HepG2 (cell line): ENCODE data around the gene MOV10L1. TPM values are rescaled to one million over a fixed set of nuclear protein-coding genes. Genes with fewer than 3 reads are reported as not detected.

Experiments used
- ATAC-seq: fragments of 200-7000 bp; cut with Tn5 transposase; 3 replicates; pipeline ENCODE4 v1.9.1; 2020; ENCODE audit warnings: mild to moderate bottlenecking, moderate library complexity
- BruUV-seq: library from RNA; stranded (reverse); fragments of 400-500 nt; replicated peaks from 2 replicates; lab custom pipeline; 2021; lab: Mats Ljungman, UMichigan
- CTCF ChIA-PET: fragments of 300-600 bp; formaldehyde crosslinking; extraction: SDS; loops from one replicate; lab custom pipeline; 2021; ENCODE audit warnings: low total read pairs, inconsistent platforms, low intra/inter-chr PET ratio; lab: Yijun Ruan, JAX
- POLR2A ChIA-PET: fragments of 350-600 bp; sonication (Branson Sonifier 250); formaldehyde crosslinking; loops from one replicate; lab custom pipeline; 2020; ENCODE audit warnings: antibody characterized with exemption, inconsistent platforms; lab: Yijun Ruan, JAX
- DNase-seq: peaks from one replicate; pipeline ENCODE4 v3.0.0-alpha.2; 2015; ENCODE audit warnings: low spot score
- FAIRE-seq: peaks from 3 replicates; lab custom pipeline; 2011; peaks lifted over from hg19 to GRCh38; lab: Jason Lieb, UNC
- H2AFZ ChIP-seq: one replicate; pipeline ENCODE4 v1.6.1; 2011; ENCODE audit warnings: low read length, inconsistent platforms
- H3K27ac ChIP-seq: fragments of 300-600 bp; 3 replicates; pipeline ENCODE4 v1.8.0; 2011; ENCODE audit warnings: mixed run types, mild to moderate bottlenecking, mixed read lengths, low read length, inconsistent platforms; ENCODE audit not compliant: insufficient read depth; ENCODE audit errors: extremely low read length
- H3K27me3 ChIP-seq, 2 experiments: fragments of 200-600 bp in 1 of 2; 2 replicates in 1 of 2; 3 replicates in 1 of 2; pipeline versions ENCODE4 v1.6.0 to v1.8.0; 2011; ENCODE audit warnings: low read length in 2 of 2, mild to moderate bottlenecking in 2 of 2, moderate library complexity in 2 of 2, inconsistent platforms in 1 of 2; ENCODE audit not compliant: insufficient read depth in 2 of 2, control insufficient read depth in 1 of 2
- H3K36me3 ChIP-seq, 2 experiments: fragments of 200-600 bp in 1 of 2; replicated peaks in 1 of 2; 2 replicates in 1 of 2; 3 replicates in 1 of 2; pipeline versions ENCODE4 v1.5.1 to v1.8.0; 2011; ENCODE audit warnings: low read length in 2 of 2, inconsistent platforms in 1 of 2; ENCODE audit not compliant: insufficient read depth in 2 of 2, control insufficient read depth in 1 of 2
- H3K4me1 ChIP-seq: 2 replicates; pipeline ENCODE4 v1.5.1; 2012; ENCODE audit warnings: low read length, inconsistent platforms; ENCODE audit not compliant: insufficient read depth
- H3K4me2 ChIP-seq: 2 replicates; pipeline ENCODE4 v1.6.0; 2011; ENCODE audit warnings: low read depth, low read length, inconsistent platforms
- H3K4me3 ChIP-seq, 3 experiments: fragments of 200-600 bp in 1 of 3; sonication (generic), shearing (Covaris generic) in 1 of 3; replicated peaks in 1 of 3; 2 replicates each; pipeline ENCODE4 v1.5.1; 2011 to 2016; ENCODE audit warnings: low read length in 3 of 3, inconsistent platforms in 2 of 3, low read depth in 2 of 3, mild to moderate bottlenecking in 2 of 3, control low read depth in 1 of 3, mixed read lengths in 1 of 3; ENCODE audit not compliant: insufficient read depth in 1 of 3
- H3K79me2 ChIP-seq: one replicate; pipeline ENCODE4 v1.6.1; 2011; ENCODE audit warnings: low read length, inconsistent platforms; ENCODE audit not compliant: insufficient read depth
- H3K9ac ChIP-seq: 2 replicates; pipeline ENCODE4 v1.6.0; 2011; ENCODE audit warnings: mild to moderate bottlenecking, low read depth, low read length, inconsistent platforms; ENCODE audit not compliant: insufficient read depth
- H3K9me3 ChIP-seq: 2 replicates; pipeline ENCODE4 v1.5.1; 2012; ENCODE audit warnings: mild to moderate bottlenecking, low read length
- H4K20me1 ChIP-seq: 2 replicates; pipeline ENCODE4 v1.6.0; 2011; ENCODE audit warnings: inconsistent platforms, mild to moderate bottlenecking, low read length, moderate library complexity; ENCODE audit not compliant: insufficient read depth
- E2F2 ChIP-seq: sonication (generic); formaldehyde crosslinking; IDR thresholded peaks from 2 replicates; pipeline ENCODE4 v1.4.0; 2020; ENCODE audit warnings: missing genetic modification reagents, borderline replicate concordance
- HOXA9 ChIP-seq: sonication (generic); formaldehyde crosslinking; IDR thresholded peaks from 2 replicates; pipeline ENCODE4 v1.8.1; 2022; ENCODE audit warnings: missing genetic modification reagents, mild to moderate bottlenecking, moderate library complexity, borderline replicate concordance
- KAT2B ChIP-seq: fragments of 150-350 bp; IDR thresholded peaks from 2 replicates; pipeline ENCODE4 v1.6.1; 2014; ENCODE audit warnings: low read depth, low read length, borderline replicate concordance
- MAFG ChIP-seq: sonication (generic); formaldehyde crosslinking; IDR thresholded peaks from 2 replicates; pipeline ENCODE4 v1.5.1; 2020; ENCODE audit warnings: mild to moderate bottlenecking, missing genetic modification reagents
- NRL ChIP-seq: sonication (generic); formaldehyde crosslinking; IDR thresholded peaks from 2 replicates; pipeline ENCODE4 v1.5.0; 2020; ENCODE audit warnings: missing genetic modification reagents, mild to moderate bottlenecking, moderate library complexity, borderline replicate concordance
- SYNCRIP ChIP-seq: fragments of 200-400 bp; formaldehyde crosslinking; IDR thresholded peaks from 2 replicates; pipeline ENCODE4 v1.6.1; 2018; ENCODE audit warnings: mild to moderate bottlenecking, low read depth, low read length; ENCODE audit not compliant: insufficient read depth
- ZNF749 ChIP-seq: sonication (generic); formaldehyde crosslinking; IDR thresholded peaks from 2 replicates; pipeline ENCODE4 v1.8.0; 2022; ENCODE audit warnings: mild to moderate bottlenecking, missing genetic modification reagents, moderate library complexity, borderline replicate concordance
- ZNF841 ChIP-seq: sonication (generic); formaldehyde crosslinking; IDR thresholded peaks from 2 replicates; pipeline ENCODE4 v1.8.1; 2023; ENCODE audit warnings: missing genetic modification reagents, borderline replicate concordance
- ZSCAN25 ChIP-seq: sonication (generic); formaldehyde crosslinking; IDR thresholded peaks from 2 replicates; pipeline ENCODE4 v1.8.0; 2022; ENCODE audit warnings: mild to moderate bottlenecking, missing genetic modification reagents
- WGBS: methylation state at CpG from one replicate; pipeline ENCODE4 v1.1.6; 2017; ENCODE audit warnings: low lambda C conversion rate; 5-methylcytosine and 5-hydroxymethylcytosine counted together
- in situ Hi-C: cut with HindIII; loops from 2 replicates; pipeline ENCODE4 v1.10.0; 2017; ENCODE audit warnings: low pct_unique_long_range_greater_than_20kb; ENCODE audit not compliant: extremely low pct_ligation_motif_present
- intact Hi-C: fragments of 100-400 bp; cut with micrococcal nuclease; formaldehyde crosslinking; loops from one replicate; pipeline ENCODE4 v1.10.0; 2022; ENCODE audit not compliant: unreplicated experiment
- polyA plus RNA-seq, 8 experiments: library from polyadenylated mRNA; depleted of rRNA in 3 of 8; stranded (reverse) in 7 of 8; unstranded in 1 of 8; fragments of >200 nt; fragmentation: Illumina TruSeq in 4 of 8; extraction: Trizol in 4 of 8; gene quantifications; 2 replicates each; pipeline versions ENCODE4 v1.2.1 to v1.2.3, GENCODE V29; 2011 to 2016; ENCODE audit warnings: low read depth in 4 of 8, missing spikeins in 1 of 8, mixed read lengths in 1 of 8; ENCODE audit not compliant: insufficient read depth in 1 of 8
- total RNA-seq, 5 experiments: library from RNA; depleted of rRNA; stranded (reverse); fragments of >200 nt; fragmentation: Illumina TruSeq; extraction: Trizol; gene quantifications; 2 replicates each; pipeline ENCODE4 v1.2.3, GENCODE V29; 2016; ENCODE audit warnings: low read depth in 1 of 5
- TF ChIP-seq, protein P1 (sequence below), 2 experiments: sonication (generic) in 1 of 2; formaldehyde crosslinking in 1 of 2; IDR thresholded peaks; 2 replicates each; pipeline versions ENCODE4 v1.4.0 to v1.6.1; 2016 to 2020; ENCODE audit warnings: borderline replicate concordance in 1 of 2, low read depth in 1 of 2, mild to moderate bottlenecking in 1 of 2, missing genetic modification reagents in 1 of 2

MOV10L1 gene
- total and polyA plus RNA-seq, 2 of the 13 experiments (the other 11 are each of a cell fraction or from before 2014, with no cell fraction given) = 0.11 to 0.12 TPM

DNA sequence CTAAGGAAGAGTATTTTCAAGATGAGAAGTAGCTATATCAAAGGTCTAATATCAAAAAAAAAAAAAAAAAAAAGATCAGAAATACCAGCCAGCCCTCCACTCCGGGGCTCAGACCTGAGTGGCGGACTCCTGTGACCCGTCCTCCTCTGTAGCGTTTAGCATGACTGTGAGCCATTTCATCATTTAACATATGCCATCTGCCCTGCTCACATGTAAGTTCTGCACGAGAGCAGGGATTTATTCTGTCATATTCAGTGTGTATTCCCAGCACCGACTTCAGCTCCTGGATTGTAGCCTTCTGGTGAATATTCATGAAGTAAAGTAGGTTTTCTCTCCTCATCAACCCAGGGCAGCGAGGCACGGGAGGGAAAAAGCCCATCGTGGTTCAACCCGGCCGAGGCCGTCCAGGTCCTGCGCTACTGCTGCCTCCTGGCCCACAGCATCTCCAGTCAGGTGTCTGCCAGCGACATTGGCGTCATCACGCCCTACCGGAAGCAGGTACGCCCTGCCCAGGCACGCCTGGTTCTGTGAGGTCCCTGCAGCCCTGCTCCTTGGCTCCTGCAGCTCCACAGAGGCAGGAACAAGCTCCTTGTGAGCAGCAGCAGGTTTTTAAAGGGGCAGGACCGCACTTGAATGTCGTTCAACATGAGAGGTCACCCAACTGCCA, 68.0 kb downstream of the MOV10L1 start:
- Histone ChIP-seq H3K9me3 (no peaks in the 10 kb centered on the region), H3K4me1 (no peaks in the 10 kb centered on the region), H3K4me3 (no peak overlapping the region), H4K20me1 (no peaks in the 10 kb centered on the region), H3K9ac (no peak overlapping the region), H3K79me2 (no peaks in the 10 kb centered on the region), H2AFZ (no peak overlapping the region), H3K27ac (no peak overlapping the region), H3K36me3 (no peaks in the 10 kb centered on the region), H3K27me3 (peaks cover 1 to 45% of the 10 kb centered on the region in 2 experiments; a peak in 4 of 5 replicates), H3K4me2 (no peak overlapping the region)
- CTCF ChIA-PET = no interaction called here
- FAIRE-seq (no peak), ATAC-seq (no peak), DNase-seq (no peak)
- POLR2A ChIA-PET = no interaction called here
- WGBS = 43% methylated on average over 16 of the region's 21 CpGs
- intact Hi-C loops (no loop called here), in situ Hi-C loops (no loop called here)
- TF ChIP-seq ZSCAN25 (CRISPR knock-in tag) (no peak), ZNF749 (CRISPR knock-in tag) (no peak)
- no TSS peak for BruUV-seq

DNA sequence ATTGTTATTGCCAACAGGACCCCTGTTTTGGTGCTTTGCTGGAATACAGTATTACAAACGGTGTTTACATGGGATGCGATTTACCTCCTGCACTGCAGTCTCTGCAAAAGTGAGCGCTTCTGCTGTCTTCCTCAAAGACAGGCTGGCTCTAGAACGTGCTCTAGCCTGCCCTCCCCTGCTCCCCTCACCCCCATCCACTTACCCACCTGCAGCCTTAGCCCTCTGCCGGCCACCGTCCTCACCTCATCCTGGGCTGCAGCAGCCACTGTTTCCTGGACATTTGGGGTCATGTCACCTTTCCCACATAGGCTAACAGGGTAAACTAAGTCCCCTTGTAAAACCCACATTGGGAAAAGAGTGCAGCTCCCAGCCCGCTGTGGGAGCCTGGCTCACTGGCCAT, 71.1 kb downstream of the MOV10L1 start:
- Histone ChIP-seq H3K4me1 (no peaks in the 10 kb centered on the region), H3K4me3 (no peak overlapping the region), H4K20me1 (no peaks in the 10 kb centered on the region), H3K9me3 (no peaks in the 10 kb centered on the region), H3K9ac (no peak overlapping the region), H3K79me2 (no peaks in the 10 kb centered on the region), H3K27me3 (peaks cover 1 to 40% of the 10 kb centered on the region in 2 experiments; a peak in 4 of 5 replicates), H3K27ac (no peak overlapping the region), H3K36me3 (no peaks in the 10 kb centered on the region), H3K4me2 (no peak overlapping the region), H2AFZ (no peak overlapping the region)
- ChIA-PET POLR2A (no interaction called here), CTCF (no interaction called here)
- DNase-seq (no peak), ATAC-seq (peak; percentile 78), FAIRE-seq (no peak)
- WGBS = 53% methylated on average over 5 of the region's 7 CpGs
- BruUV-seq = no TSS peak
- intact Hi-C loops = no loop called here
- in situ Hi-C loops = no loop called here
- TF ChIP-seq MAFG (CRISPR knock-in tag) = no peak
- TF ChIP-seq, protein P1, sequence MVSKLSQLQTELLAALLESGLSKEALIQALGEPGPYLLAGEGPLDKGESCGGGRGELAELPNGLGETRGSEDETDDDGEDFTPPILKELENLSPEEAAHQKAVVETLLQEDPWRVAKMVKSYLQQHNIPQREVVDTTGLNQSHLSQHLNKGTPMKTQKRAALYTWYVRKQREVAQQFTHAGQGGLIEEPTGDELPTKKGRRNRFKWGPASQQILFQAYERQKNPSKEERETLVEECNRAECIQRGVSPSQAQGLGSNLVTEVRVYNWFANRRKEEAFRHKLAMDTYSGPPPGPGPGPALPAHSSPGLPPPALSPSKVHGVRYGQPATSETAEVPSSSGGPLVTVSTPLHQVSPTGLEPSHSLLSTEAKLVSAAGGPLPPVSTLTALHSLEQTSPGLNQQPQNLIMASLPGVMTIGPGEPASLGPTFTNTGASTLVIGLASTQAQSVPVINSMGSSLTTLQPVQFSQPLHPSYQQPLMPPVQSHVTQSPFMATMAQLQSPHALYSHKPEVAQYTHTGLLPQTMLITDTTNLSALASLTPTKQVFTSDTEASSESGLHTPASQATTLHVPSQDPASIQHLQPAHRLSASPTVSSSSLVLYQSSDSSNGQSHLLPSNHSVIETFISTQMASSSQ (IDR thresholded peaks at IDR 0.05; ENCODE audit: low read depth) = no peak
- TF ChIP-seq, protein P1 (CRISPR knock-in tag; IDR thresholded peaks at IDR 0.05; ENCODE audit: borderline replicate concordance) = no peak
- TF ChIP-seq NRL (CRISPR knock-in tag) = no peak
- no peak for TF ChIP-seq E2F2
- no peak for TF ChIP-seq SYNCRIP
- TF ChIP-seq ZNF841 (CRISPR knock-in tag) = no peak
- TF ChIP-seq HOXA9 (CRISPR knock-in tag) = no peak
- TF ChIP-seq KAT2B = no peak
